DND-41 (cell line): ENCODE results near the gene PRELP.

ENCODE experiments used
- ATAC-seq: fragments of 200-7000 bp; cut with Tn5 transposase; 3 replicates; pipeline ENCODE4 v1.9.1; 2021; ENCODE audit warnings: low read depth; ENCODE audit not compliant: insufficient read depth
- DNase-seq: peaks from one replicate; pipeline ENCODE4 v3.0.0-alpha.2; 2020
- H2AFZ ChIP-seq: 2 replicates; pipeline ENCODE4 v1.6.0; 2012; ENCODE audit warnings: low read depth, low read length
- H3K27ac ChIP-seq: 2 replicates; pipeline ENCODE4 v1.5.1; 2012; ENCODE audit warnings: low read length, inconsistent platforms
- H3K27me3 ChIP-seq: fragments of 200-600 bp; sonication (generic); 2 replicates; pipeline ENCODE4 v1.6.0; 2012; ENCODE audit warnings: low read length, mild to moderate bottlenecking, inconsistent platforms; ENCODE audit not compliant: insufficient read depth, poor library complexity
- H3K36me3 ChIP-seq: 2 replicates; pipeline ENCODE4 v1.5.1; 2012; ENCODE audit warnings: low read length, inconsistent platforms; ENCODE audit not compliant: insufficient read depth
- H3K4me1 ChIP-seq: 2 replicates; pipeline ENCODE4 v1.5.1; 2012; ENCODE audit warnings: mild to moderate bottlenecking, low read length; ENCODE audit not compliant: insufficient read depth
- H3K4me2 ChIP-seq: 2 replicates; pipeline ENCODE4 v1.6.0; 2012; ENCODE audit warnings: mild to moderate bottlenecking, moderate library complexity, low read length, inconsistent platforms; ENCODE audit not compliant: insufficient read depth
- H3K4me3 ChIP-seq, 2 experiments: fragments of 200-600 bp in 1 of 2; shearing (Covaris generic) in 1 of 2; 2 replicates each; pipeline ENCODE4 v1.5.1; 2012 to 2016; ENCODE audit warnings: inconsistent platforms in 2 of 2, low read length in 2 of 2, mild to moderate bottlenecking in 2 of 2, low read depth in 1 of 2, moderate library complexity in 1 of 2
- H3K79me2 ChIP-seq: 2 replicates; pipeline ENCODE4 v1.6.0; 2012; ENCODE audit warnings: low read length, inconsistent platforms; ENCODE audit not compliant: insufficient read depth
- H3K9ac ChIP-seq: 2 replicates; pipeline ENCODE4 v1.6.0; 2012; ENCODE audit warnings: low read depth, mild to moderate bottlenecking, inconsistent platforms, low read length, moderate library complexity
- H3K9me3 ChIP-seq: 2 replicates; pipeline ENCODE4 v1.5.1; 2012; ENCODE audit warnings: low read length, moderate library complexity, mild to moderate bottlenecking, inconsistent platforms; ENCODE audit not compliant: insufficient read depth, severe bottlenecking
- H4K20me1 ChIP-seq: 2 replicates; pipeline ENCODE4 v1.6.0; 2012; ENCODE audit warnings: low read length; ENCODE audit not compliant: insufficient read depth
- EZH2 ChIP-seq: IDR thresholded peaks from 3 replicates; pipeline ENCODE4 v1.6.1; 2012; ENCODE audit warnings: borderline replicate concordance, low read depth, mild to moderate bottlenecking, moderate library complexity, low read length, inconsistent platforms; ENCODE audit not compliant: severe bottlenecking
- TF ChIP-seq, protein P1 (sequence below): IDR thresholded peaks from 2 replicates; pipeline ENCODE4 v1.5.1; 2012; ENCODE audit warnings: borderline replicate concordance, low read length, moderate library complexity, mild to moderate bottlenecking; ENCODE audit not compliant: poor library complexity, severe bottlenecking; ENCODE audit errors: extremely low read depth

The PRELP gene

GRCh38 chr1:203480525-203481084 lies 5.0 kb downstream of the PRELP start:
- H3K4me1 ChIP-seq, result no peaks in the 10 kb centered on the region
- H3K4me2 ChIP-seq, result no peak overlapping the region
- H3K36me3 ChIP-seq, result no peaks in the 10 kb centered on the region
- DNase-seq (peak; percentile 17), ATAC-seq (no peak)
- H2AFZ ChIP-seq, result no peak overlapping the region
- peaks cover 21% of the 10 kb centered on the region for H3K27me3 ChIP-seq
- no peak for TF ChIP-seq EZH2
- TF ChIP-seq, protein P1, sequence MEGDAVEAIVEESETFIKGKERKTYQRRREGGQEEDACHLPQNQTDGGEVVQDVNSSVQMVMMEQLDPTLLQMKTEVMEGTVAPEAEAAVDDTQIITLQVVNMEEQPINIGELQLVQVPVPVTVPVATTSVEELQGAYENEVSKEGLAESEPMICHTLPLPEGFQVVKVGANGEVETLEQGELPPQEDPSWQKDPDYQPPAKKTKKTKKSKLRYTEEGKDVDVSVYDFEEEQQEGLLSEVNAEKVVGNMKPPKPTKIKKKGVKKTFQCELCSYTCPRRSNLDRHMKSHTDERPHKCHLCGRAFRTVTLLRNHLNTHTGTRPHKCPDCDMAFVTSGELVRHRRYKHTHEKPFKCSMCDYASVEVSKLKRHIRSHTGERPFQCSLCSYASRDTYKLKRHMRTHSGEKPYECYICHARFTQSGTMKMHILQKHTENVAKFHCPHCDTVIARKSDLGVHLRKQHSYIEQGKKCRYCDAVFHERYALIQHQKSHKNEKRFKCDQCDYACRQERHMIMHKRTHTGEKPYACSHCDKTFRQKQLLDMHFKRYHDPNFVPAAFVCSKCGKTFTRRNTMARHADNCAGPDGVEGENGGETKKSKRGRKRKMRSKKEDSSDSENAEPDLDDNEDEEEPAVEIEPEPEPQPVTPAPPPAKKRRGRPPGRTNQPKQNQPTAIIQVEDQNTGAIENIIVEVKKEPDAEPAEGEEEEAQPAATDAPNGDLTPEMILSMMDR, result no peak
- H3K79me2 ChIP-seq, result no peaks in the 10 kb centered on the region
- no peak overlapping the region for H3K9ac ChIP-seq
- no peak overlapping the region for H3K4me3 ChIP-seq
- H3K27ac ChIP-seq, result no peak overlapping the region
- no peaks in the 10 kb centered on the region for H3K9me3 ChIP-seq
- no peaks in the 10 kb centered on the region for H4K20me1 ChIP-seq

DNA sequence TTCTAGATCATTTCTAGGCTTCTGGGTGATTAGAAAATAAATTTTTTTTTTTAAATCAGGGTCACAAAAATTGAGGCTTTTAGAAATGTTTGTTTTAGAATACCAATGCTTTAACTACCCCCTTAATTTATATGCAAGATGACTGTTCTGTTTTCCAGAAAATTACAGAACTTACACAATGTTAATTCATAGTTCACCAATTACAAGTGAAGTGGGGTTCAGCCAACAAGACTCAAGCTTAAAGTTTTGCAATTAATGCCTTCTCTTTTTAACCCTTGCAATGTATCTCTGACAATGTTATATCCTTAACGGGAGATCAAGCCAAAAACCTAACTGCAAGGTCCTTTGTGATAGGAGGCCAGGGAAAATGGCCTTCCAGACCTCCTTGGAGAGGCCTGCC lies 5.6 kb downstream of the PRELP start:
- Histone ChIP-seq H3K4me1 (no peaks in the 10 kb centered on the region), H3K4me2 (no peak overlapping the region), H2AFZ (no peak overlapping the region), H3K4me3 (no peak overlapping the region), H3K9ac (no peak overlapping the region), H3K27me3 (peaks cover 17% of the 10 kb centered on the region), H3K27ac (no peak overlapping the region), H3K36me3 (no peaks in the 10 kb centered on the region), H3K9me3 (no peaks in the 10 kb centered on the region), H3K79me2 (no peaks in the 10 kb centered on the region), H4K20me1 (no peaks in the 10 kb centered on the region)
- TF ChIP-seq, protein P1, result no peak
- TF ChIP-seq EZH2, result no peak
- no peak for DNase-seq
- ATAC-seq, result no peak

GRCh38 chr1:203486618-203487370 lies 11.2 kb downstream of the PRELP start:
- Histone ChIP-seq H3K4me2 (no peak overlapping the region), H3K4me3 (no peak overlapping the region), H3K9me3 (no peaks in the 10 kb centered on the region), H3K4me1 (no peaks in the 10 kb centered on the region), H3K27ac (no peak overlapping the region), H3K27me3 (peaks cover 13% of the 10 kb centered on the region), H3K79me2 (no peaks in the 10 kb centered on the region), H2AFZ (no peak overlapping the region), H3K36me3 (no peaks in the 10 kb centered on the region), H4K20me1 (no peaks in the 10 kb centered on the region; the same call in 1 of the 2 replicates), H3K9ac (no peak overlapping the region)
- no peak for TF ChIP-seq EZH2
- TF ChIP-seq, protein P1, result no peak
- DNase-seq (no peak), ATAC-seq (no peak)
